Measurements from ENCODE around the gene ANKFN1.

Gene ANKFN1

DNA sequence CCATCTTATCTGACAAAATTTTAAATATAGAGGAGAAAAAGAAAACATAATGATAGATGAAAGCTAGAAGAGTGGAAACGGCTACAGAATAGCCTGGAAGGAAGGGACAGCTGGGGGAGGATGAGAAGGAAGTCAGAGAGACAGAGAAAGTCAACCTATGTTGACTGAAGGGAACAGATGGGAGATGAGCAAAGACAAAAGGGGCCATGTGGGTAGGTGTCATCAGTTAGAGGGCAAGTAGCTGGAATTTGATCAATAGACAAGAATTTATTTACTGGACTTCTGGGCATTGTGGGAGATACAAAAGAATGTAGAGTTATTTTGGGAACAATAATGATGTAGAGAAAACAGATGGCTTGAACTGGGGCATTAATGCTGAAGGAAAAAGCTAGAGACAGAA is 194.4 kb downstream of the ANKFN1 start:
- no peak overlapping the region for H3K27ac ChIP-seq
- TF ChIP-seq, protein P1, sequence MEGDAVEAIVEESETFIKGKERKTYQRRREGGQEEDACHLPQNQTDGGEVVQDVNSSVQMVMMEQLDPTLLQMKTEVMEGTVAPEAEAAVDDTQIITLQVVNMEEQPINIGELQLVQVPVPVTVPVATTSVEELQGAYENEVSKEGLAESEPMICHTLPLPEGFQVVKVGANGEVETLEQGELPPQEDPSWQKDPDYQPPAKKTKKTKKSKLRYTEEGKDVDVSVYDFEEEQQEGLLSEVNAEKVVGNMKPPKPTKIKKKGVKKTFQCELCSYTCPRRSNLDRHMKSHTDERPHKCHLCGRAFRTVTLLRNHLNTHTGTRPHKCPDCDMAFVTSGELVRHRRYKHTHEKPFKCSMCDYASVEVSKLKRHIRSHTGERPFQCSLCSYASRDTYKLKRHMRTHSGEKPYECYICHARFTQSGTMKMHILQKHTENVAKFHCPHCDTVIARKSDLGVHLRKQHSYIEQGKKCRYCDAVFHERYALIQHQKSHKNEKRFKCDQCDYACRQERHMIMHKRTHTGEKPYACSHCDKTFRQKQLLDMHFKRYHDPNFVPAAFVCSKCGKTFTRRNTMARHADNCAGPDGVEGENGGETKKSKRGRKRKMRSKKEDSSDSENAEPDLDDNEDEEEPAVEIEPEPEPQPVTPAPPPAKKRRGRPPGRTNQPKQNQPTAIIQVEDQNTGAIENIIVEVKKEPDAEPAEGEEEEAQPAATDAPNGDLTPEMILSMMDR (IDR thresholded peaks at IDR 0.05): no peak
- no peak for TF ChIP-seq ZFX (IDR thresholded peaks at IDR 0.05; ENCODE audit: borderline replicate concordance)

DNA sequence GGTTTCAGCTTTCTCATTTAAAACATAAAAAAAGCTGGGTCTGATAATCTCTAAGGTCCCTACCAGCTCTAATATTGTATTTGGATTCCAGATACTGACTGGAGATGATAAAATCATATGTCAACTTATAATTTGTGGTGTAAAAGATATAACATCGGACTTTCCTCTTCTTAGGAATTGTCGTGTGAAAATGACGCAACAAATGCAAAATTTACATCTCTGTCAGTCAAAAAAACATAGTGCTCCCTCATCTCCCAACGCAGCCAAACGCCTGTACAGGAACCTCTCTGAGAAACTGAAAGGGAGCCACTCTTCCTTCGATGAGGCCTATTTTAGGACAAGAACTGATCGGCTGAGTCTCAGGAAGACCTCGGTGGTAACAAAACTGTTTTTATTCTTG is 197.3 kb downstream of the ANKFN1 start:
- TF ChIP-seq ZFX (IDR thresholded peaks at IDR 0.05; ENCODE audit: borderline replicate concordance): no peak
- TF ChIP-seq, protein P1 (IDR thresholded peaks at IDR 0.05): no peak
- no peak overlapping the region for H3K27ac ChIP-seq

DNA sequence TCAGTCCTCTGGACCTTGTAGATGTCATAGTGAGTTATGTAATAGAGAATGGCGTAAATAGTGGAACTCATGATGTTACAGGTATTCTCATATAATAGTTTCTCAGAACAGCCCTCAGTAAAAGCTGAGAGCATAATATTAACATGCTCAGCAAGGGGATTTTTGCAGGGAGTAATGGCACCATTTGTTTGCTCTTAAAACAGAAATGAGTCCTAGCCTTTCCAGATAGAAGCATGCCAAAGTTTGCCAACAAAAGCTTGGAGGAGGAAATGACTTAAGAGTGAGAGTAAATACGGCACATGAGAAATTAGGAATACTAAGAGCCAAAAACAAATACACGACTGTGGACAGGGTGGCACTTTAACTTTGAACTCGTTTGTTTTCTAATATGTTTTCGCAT is 198.4 kb downstream of the ANKFN1 start:
- no peak overlapping the region for H3K27ac ChIP-seq
- no peak for TF ChIP-seq ZFX (IDR thresholded peaks at IDR 0.05; ENCODE audit: borderline replicate concordance)
- TF ChIP-seq, protein P1 (IDR thresholded peaks at IDR 0.05): no peak

DNA sequence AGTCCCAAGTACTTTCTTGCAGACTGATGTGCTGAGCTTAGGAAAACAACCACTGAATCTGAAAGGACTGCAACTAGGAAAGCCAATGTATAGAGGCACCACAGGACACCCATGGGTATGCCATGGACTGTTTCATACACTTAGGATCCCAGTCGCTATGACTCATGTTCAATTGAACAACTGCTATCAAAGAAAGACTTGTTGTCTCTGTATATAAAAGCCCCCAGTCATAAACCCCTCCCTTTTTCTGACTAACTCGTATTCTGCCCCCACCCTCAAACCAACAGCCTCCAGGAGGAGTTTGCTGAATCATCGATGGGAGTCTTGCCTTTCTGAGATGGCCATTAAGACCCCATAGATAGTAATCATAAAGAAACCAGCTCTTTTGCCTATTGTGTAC is 205.4 kb downstream of the ANKFN1 start:
- H3K27ac ChIP-seq: no peak overlapping the region
- TF ChIP-seq, protein P1 (IDR thresholded peaks at IDR 0.05): no peak
- no peak for TF ChIP-seq ZFX (IDR thresholded peaks at IDR 0.05; ENCODE audit: borderline replicate concordance)

DNA sequence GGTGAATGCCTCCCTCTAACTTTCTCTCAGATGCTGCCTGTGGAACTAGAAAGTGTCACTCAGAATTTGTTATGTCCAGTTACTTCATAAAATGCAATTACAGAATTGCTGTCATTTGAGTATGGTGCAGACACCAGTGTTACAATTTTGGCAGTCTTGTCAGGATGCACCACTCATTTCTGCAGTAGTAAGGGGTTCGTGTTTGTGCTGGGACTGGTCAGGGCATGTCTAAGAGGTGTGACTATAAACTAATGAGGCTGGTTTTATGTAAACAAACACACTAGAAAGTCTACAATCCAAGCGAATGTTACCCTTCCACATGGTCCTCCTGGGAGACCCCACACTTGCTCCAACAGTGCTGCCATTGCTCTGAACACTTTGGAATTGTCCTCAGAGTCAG is 206.2 kb downstream of the ANKFN1 start:
- no peak overlapping the region for H3K27ac ChIP-seq
- TF ChIP-seq, protein P1 (IDR thresholded peaks at IDR 0.05): no peak
- no peak for TF ChIP-seq ZFX (IDR thresholded peaks at IDR 0.05; ENCODE audit: borderline replicate concordance)

DNA sequence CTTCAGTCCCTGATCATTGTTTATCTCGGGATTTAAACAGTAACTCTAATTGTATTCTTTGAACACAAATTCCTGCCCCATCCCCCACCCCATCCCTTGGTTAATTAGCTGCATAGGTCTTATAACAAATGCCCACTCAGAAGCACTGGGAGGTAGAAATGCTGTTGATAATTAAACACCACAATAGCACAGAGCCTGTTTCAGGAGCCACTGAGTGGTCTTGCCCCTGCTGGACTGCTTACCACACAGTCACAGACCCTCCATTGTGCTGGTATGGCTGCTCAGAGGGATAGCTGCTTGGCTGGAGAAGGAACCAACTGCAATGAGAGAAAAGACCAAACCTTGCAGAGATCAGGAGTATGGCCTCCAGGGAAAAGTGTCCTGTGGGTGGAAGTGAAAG is 214.1 kb downstream of the ANKFN1 start:
- TF ChIP-seq, protein P1 (IDR thresholded peaks at IDR 0.05): no peak
- no peak for TF ChIP-seq ZFX (IDR thresholded peaks at IDR 0.05; ENCODE audit: borderline replicate concordance)

DNA sequence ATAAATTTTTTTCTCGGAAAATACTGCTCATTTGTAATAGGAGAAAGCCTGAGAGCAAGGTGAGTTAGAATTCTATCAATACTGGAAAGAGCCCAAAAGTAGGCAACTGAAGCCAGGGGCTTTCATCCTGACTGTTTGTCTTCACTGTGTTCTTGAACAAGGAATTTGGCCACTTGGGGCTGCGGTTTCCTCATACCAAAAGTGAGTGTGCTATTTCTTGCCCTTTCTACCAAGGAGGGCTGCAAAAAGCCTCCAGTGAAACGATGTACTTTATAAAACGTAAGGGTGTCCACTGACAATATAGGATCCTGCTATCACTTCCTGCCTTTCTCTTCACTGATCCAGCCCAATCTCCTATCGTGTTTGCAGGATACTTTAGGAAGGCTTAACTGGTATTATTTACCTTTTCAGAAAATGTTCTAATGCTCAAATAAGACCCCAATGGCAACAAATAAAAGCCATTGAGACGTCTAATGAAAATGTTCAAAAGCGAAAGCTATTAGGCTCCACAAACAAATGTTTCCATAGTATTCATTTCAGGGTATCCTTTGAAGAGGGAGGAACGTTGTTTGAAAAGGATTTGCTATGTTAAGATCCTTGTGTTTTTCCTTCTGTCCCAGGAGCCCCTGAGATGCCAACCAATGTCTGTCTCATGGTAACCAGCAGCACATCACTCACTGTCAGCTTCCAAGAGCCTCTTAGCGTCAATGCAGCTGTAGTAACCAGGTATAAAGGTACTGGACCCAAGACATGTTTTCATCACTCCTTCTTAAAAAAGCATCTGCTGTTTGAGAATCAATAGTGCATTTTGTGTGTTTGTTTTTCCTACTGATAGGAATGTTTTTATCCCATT is 220.9 kb downstream of the ANKFN1 start:
- no peak for TF ChIP-seq ZFX (IDR thresholded peaks at IDR 0.05; ENCODE audit: borderline replicate concordance)
- TF ChIP-seq, protein P1 (IDR thresholded peaks at IDR 0.05): no peak
- H3K27ac ChIP-seq: no peak overlapping the region

More for the DNA sequence above, 214.1 kb downstream of the ANKFN1 start:
- H3K27ac ChIP-seq: no peak overlapping the region

Measured in 22Rv1 (cell line).